ENCODE measurements around the gene MACROD2.

Gene MACROD2

GRCh38 chr20:15622368-15622767 lies 1627.1 kb downstream of the MACROD2 start:
- DNase-seq = no peak

- no peak for DNase-seq
These were observed 1627.9 kb downstream of the MACROD2 start for GRCh38 chr20:15623215-15623614.

- DNase-seq = no peak
These were observed 1630.7 kb downstream of the MACROD2 start for GRCh38 chr20:15625981-15626380.

GRCh38 chr20:15627089-15627488 lies 1631.8 kb downstream of the MACROD2 start:
- no peak for DNase-seq

- no peak for DNase-seq
These were observed 1632.2 kb downstream of the MACROD2 start for GRCh38 chr20:15627501-15627903.

- DNase-seq = no peak
These were observed 1633.6 kb downstream of the MACROD2 start for GRCh38 chr20:15628851-15629353.

GRCh38 chr20:15630360-15630759 lies 1635.0 kb downstream of the MACROD2 start:
- DNase-seq = no peak

GRCh38 chr20:15632680-15633079 lies 1637.4 kb downstream of the MACROD2 start:
- no peak for DNase-seq

GRCh38 chr20:15634102-15634501 lies 1638.8 kb downstream of the MACROD2 start:
- DNase-seq = no peak

GRCh38 chr20:15637546-15637945 lies 1642.2 kb downstream of the MACROD2 start:
- no peak for DNase-seq

GRCh38 chr20:15637950-15638754 lies 1642.8 kb downstream of the MACROD2 start:
- DNase-seq = no peak

GRCh38 chr20:15638816-15639215 lies 1643.5 kb downstream of the MACROD2 start:
- DNase-seq = no peak

GRCh38 chr20:15639839-15640238 lies 1644.5 kb downstream of the MACROD2 start:
- DNase-seq = no peak

GRCh38 chr20:15642109-15642508 lies 1646.8 kb downstream of the MACROD2 start:
- DNase-seq = no peak

GRCh38 chr20:15642676-15643075 lies 1647.4 kb downstream of the MACROD2 start:
- no peak for DNase-seq

- no peak for DNase-seq
These were observed 1648.4 kb downstream of the MACROD2 start for GRCh38 chr20:15643713-15644112.

GRCh38 chr20:15645816-15646215 lies 1650.5 kb downstream of the MACROD2 start:
- no peak for DNase-seq

- no peak for DNase-seq
These were observed 1658.3 kb downstream of the MACROD2 start for GRCh38 chr20:15653396-15654207.

- no peak for DNase-seq
These were observed 1658.9 kb downstream of the MACROD2 start for GRCh38 chr20:15654208-15654649.

GRCh38 chr20:15655295-15655874 lies 1660.1 kb downstream of the MACROD2 start:
- DNase-seq = no peak

GRCh38 chr20:15656124-15656523 lies 1660.8 kb downstream of the MACROD2 start:
- no peak for DNase-seq

- DNase-seq = no peak
These were observed 1663.0 kb downstream of the MACROD2 start for GRCh38 chr20:15658295-15658694.

- DNase-seq = no peak
These were observed 1677.9 kb downstream of the MACROD2 start for GRCh38 chr20:15673206-15673605.

Measured in central memory CD4-positive, alpha-beta T cell (primary cell).